ENCODE results near the gene B4GALNT4.

DNA sequence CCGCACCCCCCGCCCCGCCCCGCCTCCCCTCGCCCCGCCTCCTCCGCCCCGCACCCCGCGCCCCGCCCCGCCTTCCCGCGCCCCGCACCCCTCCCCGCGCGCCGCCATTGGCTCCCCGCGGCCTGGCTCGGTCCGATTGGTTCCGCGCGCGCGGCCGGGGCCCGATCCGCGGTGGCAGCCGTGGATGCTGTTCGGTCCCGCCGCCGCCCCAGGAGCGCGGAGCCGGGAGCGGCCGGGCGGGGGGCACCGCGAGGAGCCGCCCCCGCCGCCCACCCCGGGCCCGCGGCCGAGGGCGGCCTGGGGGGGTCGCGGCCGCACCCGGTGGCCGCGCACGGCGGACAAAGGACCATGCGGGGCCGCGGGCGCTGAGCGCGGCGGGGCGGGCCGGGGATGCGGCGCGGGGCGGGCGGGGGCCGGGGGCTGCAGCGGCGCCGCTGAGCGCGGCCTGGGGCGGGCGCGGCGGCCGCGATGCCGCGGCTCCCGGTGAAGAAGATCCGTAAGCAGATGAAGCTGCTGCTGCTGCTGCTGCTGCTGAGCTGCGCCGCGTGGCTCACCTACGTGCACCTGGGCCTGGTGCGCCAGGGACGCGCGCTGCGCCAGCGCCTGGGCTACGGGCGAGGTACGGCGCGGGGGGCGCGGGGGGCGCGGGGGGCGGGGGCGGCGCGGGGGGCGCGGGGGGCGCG lies at the start of gene B4GALNT4:
- TF ChIP-seq, protein P1, sequence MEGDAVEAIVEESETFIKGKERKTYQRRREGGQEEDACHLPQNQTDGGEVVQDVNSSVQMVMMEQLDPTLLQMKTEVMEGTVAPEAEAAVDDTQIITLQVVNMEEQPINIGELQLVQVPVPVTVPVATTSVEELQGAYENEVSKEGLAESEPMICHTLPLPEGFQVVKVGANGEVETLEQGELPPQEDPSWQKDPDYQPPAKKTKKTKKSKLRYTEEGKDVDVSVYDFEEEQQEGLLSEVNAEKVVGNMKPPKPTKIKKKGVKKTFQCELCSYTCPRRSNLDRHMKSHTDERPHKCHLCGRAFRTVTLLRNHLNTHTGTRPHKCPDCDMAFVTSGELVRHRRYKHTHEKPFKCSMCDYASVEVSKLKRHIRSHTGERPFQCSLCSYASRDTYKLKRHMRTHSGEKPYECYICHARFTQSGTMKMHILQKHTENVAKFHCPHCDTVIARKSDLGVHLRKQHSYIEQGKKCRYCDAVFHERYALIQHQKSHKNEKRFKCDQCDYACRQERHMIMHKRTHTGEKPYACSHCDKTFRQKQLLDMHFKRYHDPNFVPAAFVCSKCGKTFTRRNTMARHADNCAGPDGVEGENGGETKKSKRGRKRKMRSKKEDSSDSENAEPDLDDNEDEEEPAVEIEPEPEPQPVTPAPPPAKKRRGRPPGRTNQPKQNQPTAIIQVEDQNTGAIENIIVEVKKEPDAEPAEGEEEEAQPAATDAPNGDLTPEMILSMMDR (CRISPR knock-in tag; IDR thresholded peaks at IDR 0.05): no peak
- TF ChIP-seq BRD4 (CRISPR knock-in tag; IDR thresholded peaks at IDR 0.05): no peak
- TF ChIP-seq RNF2 (conservative IDR thresholded peaks at IDR 0.05; ENCODE audit: low read depth): no peak
- no peak for TF ChIP-seq AHR (CRISPR knock-in tag; IDR thresholded peaks at IDR 0.05)
- no peak for TF ChIP-seq ZMYM4 (CRISPR knock-in tag; IDR thresholded peaks at IDR 0.05)
- TF ChIP-seq FOXA3 (CRISPR knock-in tag; IDR thresholded peaks at IDR 0.05): no peak
